Measurements from ENCODE around the gene KIAA1958.

The KIAA1958 gene

GRCh38 chr9:112618385-112619009 lies 131.9 kb downstream of the KIAA1958 start:
- H3K27me3 ChIP-seq (ENCODE audit: insufficient read depth, low read length), result no peaks in the 10 kb centered on the region
- H3K9ac ChIP-seq (ENCODE audit: low read depth, low read length), result no peak overlapping the region
- H3K36me3 ChIP-seq (ENCODE audit: insufficient read depth, low read depth, low read length), result peaks cover 11% of the 10 kb centered on the region; the same call in 1 of the 2 replicates
- H3K4me3 ChIP-seq (ENCODE audit: low read length), result no peak overlapping the region
- H3K4me1 ChIP-seq (ENCODE audit: insufficient read depth, low read length), result no peaks in the 10 kb centered on the region
- no peak overlapping the region for H3K27ac ChIP-seq (ENCODE audit: low read length)
- H3K9me3 ChIP-seq (ENCODE audit: insufficient read depth, low read depth, low read length), result no peaks in the 10 kb centered on the region

GRCh38 chr9:112620388-112620787 lies 133.8 kb downstream of the KIAA1958 start:
- Histone ChIP-seq H3K4me3 (ENCODE audit: low read length) (no peak overlapping the region), H3K27ac (ENCODE audit: low read length) (no peak overlapping the region), H3K36me3 (ENCODE audit: insufficient read depth, low read depth, low read length) (peaks cover 11% of the 10 kb centered on the region; the same call in 1 of the 2 replicates)

GRCh38 chr9:112621018-112621655 lies 134.5 kb downstream of the KIAA1958 start:
- no peak overlapping the region for H3K27ac ChIP-seq (ENCODE audit: low read length)
- no peak overlapping the region for H3K4me3 ChIP-seq (ENCODE audit: low read length)
- peaks cover 11% of the 10 kb centered on the region; the same call in 1 of the 2 replicates for H3K36me3 ChIP-seq (ENCODE audit: insufficient read depth, low read depth, low read length)
- H3K9ac ChIP-seq (ENCODE audit: low read depth, low read length), result no peak overlapping the region
- H3K27me3 ChIP-seq (ENCODE audit: insufficient read depth, low read length), result no peaks in the 10 kb centered on the region
- no peaks in the 10 kb centered on the region for H3K4me1 ChIP-seq (ENCODE audit: insufficient read depth, low read length)
- no peaks in the 10 kb centered on the region for H3K9me3 ChIP-seq (ENCODE audit: insufficient read depth, low read depth, low read length)

More at GRCh38 chr9:112620388-112620787, 133.8 kb downstream of the KIAA1958 start:
- no peaks in the 10 kb centered on the region for H3K4me1 ChIP-seq (ENCODE audit: insufficient read depth, low read length)
- no peaks in the 10 kb centered on the region for H3K27me3 ChIP-seq (ENCODE audit: insufficient read depth, low read length)
- H3K9ac ChIP-seq (ENCODE audit: low read depth, low read length), result no peak overlapping the region
- H3K9me3 ChIP-seq (ENCODE audit: insufficient read depth, low read depth, low read length), result no peaks in the 10 kb centered on the region

GRCh38 chr9:112623198-112623597 lies 136.6 kb downstream of the KIAA1958 start:
- Histone ChIP-seq H3K27ac (ENCODE audit: low read length) (no peak overlapping the region), H3K9ac (ENCODE audit: low read depth, low read length) (no peak overlapping the region), H3K4me3 (ENCODE audit: low read length) (no peak overlapping the region), H3K9me3 (ENCODE audit: insufficient read depth, low read depth, low read length) (no peaks in the 10 kb centered on the region), H3K27me3 (ENCODE audit: insufficient read depth, low read length) (no peaks in the 10 kb centered on the region), H3K4me1 (ENCODE audit: insufficient read depth, low read length) (no peaks in the 10 kb centered on the region), H3K36me3 (ENCODE audit: insufficient read depth, low read depth, low read length) (peaks cover 4% of the 10 kb centered on the region; the same call in 1 of the 2 replicates)

- Histone ChIP-seq H3K4me1 (ENCODE audit: insufficient read depth, low read length) (peaks cover 6% of the 10 kb centered on the region; the same call in 1 of the 2 replicates), H3K27ac (ENCODE audit: low read length) (no peak overlapping the region), H3K36me3 (ENCODE audit: insufficient read depth, low read depth, low read length) (no peaks in the 10 kb centered on the region), H3K9ac (ENCODE audit: low read depth, low read length) (no peak overlapping the region), H3K4me3 (ENCODE audit: low read length) (no peak overlapping the region), H3K27me3 (ENCODE audit: insufficient read depth, low read length) (no peaks in the 10 kb centered on the region), H3K9me3 (ENCODE audit: insufficient read depth, low read depth, low read length) (no peaks in the 10 kb centered on the region)
Measured at GRCh38 chr9:112624711-112625707, 138.4 kb downstream of the KIAA1958 start.

- H3K27ac ChIP-seq (ENCODE audit: low read length), result no peak overlapping the region
Measured at GRCh38 chr9:112629671-112630485, 143.3 kb downstream of the KIAA1958 start.

GRCh38 chr9:112631313-112632070 lies 144.9 kb downstream of the KIAA1958 start:
- H3K27ac ChIP-seq (ENCODE audit: low read length), result no peak overlapping the region
- H3K36me3 ChIP-seq (ENCODE audit: insufficient read depth, low read depth, low read length), result no peaks in the 10 kb centered on the region
- peaks cover 6% of the 10 kb centered on the region; the same call in 1 of the 2 replicates for H3K4me1 ChIP-seq (ENCODE audit: insufficient read depth, low read length)
- H3K9me3 ChIP-seq (ENCODE audit: insufficient read depth, low read depth, low read length), result no peaks in the 10 kb centered on the region
- H3K4me3 ChIP-seq (ENCODE audit: low read length), result no peak overlapping the region
- H3K27me3 ChIP-seq (ENCODE audit: insufficient read depth, low read length), result no peaks in the 10 kb centered on the region
- no peak overlapping the region for H3K9ac ChIP-seq (ENCODE audit: low read depth, low read length)

More at GRCh38 chr9:112629671-112630485, 143.3 kb downstream of the KIAA1958 start:
- Histone ChIP-seq H3K36me3 (ENCODE audit: insufficient read depth, low read depth, low read length) (no peaks in the 10 kb centered on the region), H3K4me1 (ENCODE audit: insufficient read depth, low read length) (peaks cover 6% of the 10 kb centered on the region; the same call in 1 of the 2 replicates), H3K4me3 (ENCODE audit: low read length) (no peak overlapping the region), H3K9me3 (ENCODE audit: insufficient read depth, low read depth, low read length) (no peaks in the 10 kb centered on the region), H3K9ac (ENCODE audit: low read depth, low read length) (no peak overlapping the region), H3K27me3 (ENCODE audit: insufficient read depth, low read length) (no peaks in the 10 kb centered on the region)

- Histone ChIP-seq H3K4me1 (ENCODE audit: insufficient read depth, low read length) (peaks cover 5% of the 10 kb centered on the region; the same call in 1 of the 2 replicates), H3K27ac (ENCODE audit: low read length) (no peak overlapping the region), H3K4me3 (ENCODE audit: low read length) (no peak overlapping the region), H3K27me3 (ENCODE audit: insufficient read depth, low read length) (no peaks in the 10 kb centered on the region), H3K36me3 (ENCODE audit: insufficient read depth, low read depth, low read length) (no peaks in the 10 kb centered on the region), H3K9ac (ENCODE audit: low read depth, low read length) (no peak overlapping the region), H3K9me3 (ENCODE audit: insufficient read depth, low read depth, low read length) (peaks cover 13% of the 10 kb centered on the region)
Measured at GRCh38 chr9:112640311-112640710, 153.7 kb downstream of the KIAA1958 start.

- Histone ChIP-seq H3K9ac (ENCODE audit: low read depth, low read length) (no peak overlapping the region), H3K36me3 (ENCODE audit: insufficient read depth, low read depth, low read length) (no peaks in the 10 kb centered on the region), H3K27me3 (ENCODE audit: insufficient read depth, low read length) (no peaks in the 10 kb centered on the region), H3K4me1 (ENCODE audit: insufficient read depth, low read length) (peaks cover 5% of the 10 kb centered on the region; the same call in 1 of the 2 replicates), H3K27ac (ENCODE audit: low read length) (no peak overlapping the region), H3K4me3 (ENCODE audit: low read length) (no peak overlapping the region), H3K9me3 (ENCODE audit: insufficient read depth, low read depth, low read length) (peaks cover 13% of the 10 kb centered on the region)
Measured at GRCh38 chr9:112642126-112642525, 155.5 kb downstream of the KIAA1958 start.

GRCh38 chr9:112647596-112647995 lies 161.0 kb downstream of the KIAA1958 start:
- no peak overlapping the region for H3K9ac ChIP-seq (ENCODE audit: low read depth, low read length)
- H3K27ac ChIP-seq (ENCODE audit: low read length), result no peak overlapping the region
- H3K9me3 ChIP-seq (ENCODE audit: insufficient read depth, low read depth, low read length), result 0 out of 2 replicates have a peak, but pooled peaks cover 3% of the 10 kb centered on the region
- no peaks in the 10 kb centered on the region for H3K4me1 ChIP-seq (ENCODE audit: insufficient read depth, low read length)
- peaks cover 17% of the 10 kb centered on the region; the same call in 1 of the 2 replicates for H3K36me3 ChIP-seq (ENCODE audit: insufficient read depth, low read depth, low read length)
- no peak overlapping the region for H3K4me3 ChIP-seq (ENCODE audit: low read length)
- no peaks in the 10 kb centered on the region for H3K27me3 ChIP-seq (ENCODE audit: insufficient read depth, low read length)

Measured in iPS-20b (cell line).